SK-N-MC (cell line): ENCODE data around the gene CELF2.

Experiments used
- EZH2 ChIP-seq: fragments of 200-600 bp; sonication (generic); IDR thresholded peaks from one replicate; pipeline ENCODE4 v1.6.1; 2017; ENCODE audit warnings: antibody characterized with exemption
- FOXP2 ChIP-seq: optimal IDR thresholded peaks from 2 replicates; pipeline ENCODE3; 2011; ENCODE audit warnings: mild to moderate bottlenecking, moderate library complexity; ENCODE audit not compliant: insufficient read depth; ENCODE audit errors: extremely low read length, control extremely low read depth
- POLR2AphosphoS5 ChIP-seq: IDR thresholded peaks from 2 replicates; pipeline ENCODE4 v1.6.1; 2012; ENCODE audit warnings: mild to moderate bottlenecking, low read depth, low read length, borderline replicate concordance

DNA sequence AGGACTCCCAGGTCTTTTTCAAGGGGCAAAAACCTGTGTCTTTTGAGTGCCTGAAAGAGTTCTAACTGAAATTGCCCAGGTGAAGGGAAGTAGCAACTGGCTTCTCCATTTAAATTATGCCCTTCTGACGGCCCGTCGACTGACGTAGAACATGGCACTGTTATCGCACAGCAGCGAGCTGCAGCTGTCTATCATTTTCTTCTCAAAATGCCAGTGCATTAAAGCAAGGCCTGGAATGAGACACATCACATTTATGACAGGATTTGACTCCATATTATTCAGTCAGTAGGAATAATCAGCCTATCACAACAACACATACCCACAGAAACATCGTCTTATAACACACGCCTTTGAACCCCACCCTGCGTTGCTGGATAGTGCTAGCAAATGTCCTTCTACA lies 69.7 kb downstream of the CELF2 start:
- TF ChIP-seq POLR2AphosphoS5 (no peak), EZH2 (no peak), FOXP2 (no peak)
